ENCODE measurements around the gene CCDC39. TPM values are rescaled to one million over a fixed set of nuclear protein-coding genes. Genes with fewer than 3 reads are reported as not detected.

Gene CCDC39
- total RNA-seq, 1 experiment from 2014 or later = 0.79 TPM

DNA sequence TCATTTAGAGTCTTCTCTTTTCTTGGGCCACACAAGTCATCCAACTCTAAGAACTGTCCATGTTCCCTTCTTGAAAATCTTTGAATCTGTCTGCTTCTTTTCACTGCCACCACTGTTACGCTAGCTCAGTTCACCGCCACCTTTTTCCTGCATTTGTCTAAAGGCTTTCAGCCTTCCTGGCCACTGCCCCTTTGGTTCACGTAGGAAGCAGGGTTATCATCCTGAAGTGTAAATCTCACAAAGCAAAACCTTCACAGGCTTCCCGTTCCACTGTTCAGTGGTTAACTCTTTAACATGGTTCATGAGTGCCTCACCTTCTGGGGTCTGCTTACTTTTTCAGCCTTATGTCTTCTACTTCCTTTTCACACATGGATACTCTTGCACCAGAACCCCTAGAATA is 26.3 kb upstream of the CCDC39 start:
- peaks cover 12 to 25% (median 14%) of the 10 kb centered on the region in 3 experiments for H3K36me3 Mint-ChIP-seq (ENCODE audit: insufficient read depth in 1 of 3, low read depth in 3 of 3)
- no peak overlapping the region for H2AFZ ChIP-seq (ENCODE audit: low read length)
- no peak overlapping the region for H2BK5ac ChIP-seq (ENCODE audit: insufficient read length, low read length)
- no peak overlapping the region for H3K27ac ChIP-seq (ENCODE audit: insufficient read length, low read depth, low read length)
- no peaks in the 10 kb centered on the region for H3K27me3 ChIP-seq (ENCODE audit: insufficient read depth, low read length)
- DNase-seq = no peak
- no peak overlapping the region for H4K8ac ChIP-seq (replicated peaks; ENCODE audit: insufficient read length, low read depth, low read length)
- no peak overlapping the region for H2AK5ac ChIP-seq (ENCODE audit: insufficient read length, low read length)
- H4K5ac ChIP-seq (ENCODE audit: insufficient read length, low read depth, low read length) = no peak overlapping the region
- H3K9me3 ChIP-seq (ENCODE audit: control insufficient read depth, low read depth, low read length) = peaks cover 10% of the 10 kb centered on the region
- H3K79me1 ChIP-seq (ENCODE audit: insufficient read depth, low read depth, low read length, poor library complexity, severe bottlenecking) = no peaks in the 10 kb centered on the region
- H3K56ac ChIP-seq (ENCODE audit: insufficient read length, low read depth, low read length) = no peak overlapping the region
- H3K23ac ChIP-seq (ENCODE audit: insufficient read length, low read depth, low read length) = no peak overlapping the region
- no peak overlapping the region for H2BK12ac ChIP-seq (ENCODE audit: insufficient read length, low read depth, low read length)
- H2BK120ac ChIP-seq (ENCODE audit: low read depth, low read length, poor library complexity, severe bottlenecking) = no peak overlapping the region
- no peaks in the 10 kb centered on the region for H4K20me1 ChIP-seq (ENCODE audit: control insufficient read depth, insufficient read depth, insufficient read length)
- no peak overlapping the region for H3K18ac ChIP-seq (ENCODE audit: insufficient read length, low read depth, low read length)
- WGBS (ENCODE audit: extremely low coverage, insufficient read length, low lambda C conversion rate) = no CpG with 5 or more reads among the region's 4 CpGs
- H3K4me1 ChIP-seq (ENCODE audit: insufficient read depth, low read length) = peaks cover 2% of the 10 kb centered on the region; the same call in 1 of the 2 replicates
- H2BK15ac ChIP-seq (ENCODE audit: low read depth, low read length) = no peak overlapping the region
- no peak overlapping the region for H3T11ph ChIP-seq (ENCODE audit: low read length)
- H3K9me3 Mint-ChIP-seq = peaks cover 23 to 25% of the 10 kb centered on the region in 2 experiments
- no peak overlapping the region for H4K91ac ChIP-seq (ENCODE audit: insufficient read length, low read depth, low read length)
- no peak overlapping the region for H3K14ac ChIP-seq (ENCODE audit: insufficient read depth, low read length)
- no peaks in the 10 kb centered on the region for H3K23me2 ChIP-seq (ENCODE audit: insufficient read length, low read depth, low read length, poor library complexity, severe bottlenecking)
- TF ChIP-seq, protein P1, sequence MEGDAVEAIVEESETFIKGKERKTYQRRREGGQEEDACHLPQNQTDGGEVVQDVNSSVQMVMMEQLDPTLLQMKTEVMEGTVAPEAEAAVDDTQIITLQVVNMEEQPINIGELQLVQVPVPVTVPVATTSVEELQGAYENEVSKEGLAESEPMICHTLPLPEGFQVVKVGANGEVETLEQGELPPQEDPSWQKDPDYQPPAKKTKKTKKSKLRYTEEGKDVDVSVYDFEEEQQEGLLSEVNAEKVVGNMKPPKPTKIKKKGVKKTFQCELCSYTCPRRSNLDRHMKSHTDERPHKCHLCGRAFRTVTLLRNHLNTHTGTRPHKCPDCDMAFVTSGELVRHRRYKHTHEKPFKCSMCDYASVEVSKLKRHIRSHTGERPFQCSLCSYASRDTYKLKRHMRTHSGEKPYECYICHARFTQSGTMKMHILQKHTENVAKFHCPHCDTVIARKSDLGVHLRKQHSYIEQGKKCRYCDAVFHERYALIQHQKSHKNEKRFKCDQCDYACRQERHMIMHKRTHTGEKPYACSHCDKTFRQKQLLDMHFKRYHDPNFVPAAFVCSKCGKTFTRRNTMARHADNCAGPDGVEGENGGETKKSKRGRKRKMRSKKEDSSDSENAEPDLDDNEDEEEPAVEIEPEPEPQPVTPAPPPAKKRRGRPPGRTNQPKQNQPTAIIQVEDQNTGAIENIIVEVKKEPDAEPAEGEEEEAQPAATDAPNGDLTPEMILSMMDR (conservative IDR thresholded peaks at IDR 0.05) = no peak
- no peak overlapping the region for H2BK20ac ChIP-seq (ENCODE audit: low read depth, low read length, poor library complexity, severe bottlenecking)
- H3K9ac ChIP-seq (ENCODE audit: extremely low read depth, insufficient read length, low read length) = no peak overlapping the region
- H3K27ac Mint-ChIP-seq = peak overlapping the region; percentile 4 to 85 (median 29); a peak in 4 of 7 replicates
- no peak overlapping the region for H3K4me3 Mint-ChIP-seq
- no peaks in the 10 kb centered on the region for H3K27me3 Mint-ChIP-seq (ENCODE audit: low read depth)
- H3K79me2 ChIP-seq (ENCODE audit: insufficient read depth, low read length) = no peaks in the 10 kb centered on the region
- H3K4ac ChIP-seq (ENCODE audit: low read depth, low read length) = no peak overlapping the region
- no peak overlapping the region for H3K4me2 ChIP-seq (ENCODE audit: insufficient read depth, insufficient read length, low read length)
- H3K4me1 Mint-ChIP-seq = peaks cover 33 to 34% of the 10 kb centered on the region in 2 experiments

All from H9 (cell line).